Ishikawa (cell line): Measurements from ENCODE around the gene SEMA6B.

Source experiments
- EP300 ChIP-seq: IDR thresholded peaks from 2 replicates; pipeline ENCODE4 v1.6.1; 2012; ENCODE audit warnings: borderline replicate concordance
- MAX ChIP-seq: IDR thresholded peaks from 2 replicates; pipeline ENCODE4 v1.6.1; 2012

- no peak for TF ChIP-seq MAX
- no peak for TF ChIP-seq EP300
These were observed 2.8 kb downstream of the SEMA6B start for GRCh38 chr19:4556597-4557127.
